ENCODE data around the gene KNSTRN. TPM values are rescaled to one million over a fixed set of nuclear protein-coding genes. Genes with fewer than 3 reads are reported as not detected.

Gene KNSTRN
- total and polyA plus RNA-seq, 2 of the 13 experiments (the other 11 are each of a cell fraction or from before 2014, with no cell fraction given), result 20.3 to 62.3 TPM

DNA sequence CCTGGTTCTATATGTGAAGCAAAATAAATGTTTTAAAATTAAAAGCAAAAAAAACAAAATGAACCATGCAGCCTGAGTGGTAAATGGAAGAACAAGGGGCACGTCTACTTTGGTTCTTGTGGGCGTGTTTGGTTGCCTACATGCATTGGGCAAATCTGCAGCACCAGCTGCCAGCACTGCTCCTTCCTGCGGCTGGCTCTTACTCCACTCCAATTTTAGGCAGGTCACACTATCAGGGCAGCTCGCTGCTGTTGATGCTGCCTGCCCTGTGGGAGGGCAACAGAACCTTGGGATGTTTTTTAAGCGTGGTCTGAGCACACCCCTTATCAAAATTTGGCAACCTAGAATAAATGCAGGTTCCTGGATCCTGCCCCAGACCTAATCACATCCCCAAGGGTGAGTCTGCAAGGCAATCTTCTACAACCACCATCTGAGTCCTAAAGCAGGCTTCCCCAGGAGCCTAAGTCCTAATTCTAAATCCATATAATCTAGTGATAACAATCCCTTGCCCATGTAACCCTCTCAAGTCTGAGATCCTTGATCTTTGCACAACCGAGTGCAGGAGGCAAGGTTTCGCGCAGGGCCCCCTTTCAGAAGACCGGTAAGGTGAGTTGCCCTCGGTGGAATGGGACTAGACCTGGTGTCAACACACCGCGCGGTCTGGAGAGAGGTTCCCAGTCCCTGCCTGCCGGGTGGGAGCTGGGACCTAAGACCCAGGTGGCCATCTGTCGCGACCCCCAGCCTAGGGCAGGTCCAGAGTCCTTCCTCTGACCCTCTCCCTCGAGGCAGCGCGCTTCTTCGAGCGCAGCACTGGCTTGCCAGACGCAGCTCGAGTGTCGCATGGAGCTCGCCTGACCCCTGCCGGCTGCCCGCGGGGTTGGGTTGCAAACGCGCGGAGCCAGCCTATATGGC, 39.0 kb downstream of the KNSTRN start (continued):
- TF ChIP-seq NR2F6 (IDR thresholded peaks at IDR 0.05) (no peak), NR2F6 (CRISPR knock-in tag; IDR thresholded peaks at IDR 0.05) (peak; percentile 49; the same call in 1 of the 2 replicates), ZNF549 (CRISPR knock-in tag; IDR thresholded peaks at IDR 0.05) (no peak), ZNF260 (CRISPR knock-in tag; IDR thresholded peaks at IDR 0.05; ENCODE audit: borderline replicate concordance, low read depth) (no peak), ZNF331 (CRISPR knock-in tag; IDR thresholded peaks at IDR 0.05) (peak; percentile 59; the same call in 1 of the 2 replicates), MBD4 (IDR thresholded peaks at IDR 0.05; ENCODE audit: borderline replicate concordance, low read length) (no peak), ZNF780A (CRISPR knock-in tag; IDR thresholded peaks at IDR 0.05) (no peak), NFKB2 (CRISPR knock-in tag; IDR thresholded peaks at IDR 0.05; ENCODE audit: borderline replicate concordance) (peak; percentile 43; the same call in 1 of the 2 replicates), LCORL (IDR thresholded peaks at IDR 0.05) (no peak), LCORL (CRISPR knock-in tag; IDR thresholded peaks at IDR 0.05) (peak; percentile 65; the same call in 1 of the 2 replicates), ZBTB20 (CRISPR knock-in tag; IDR thresholded peaks at IDR 0.05; ENCODE audit: borderline replicate concordance, low read depth) (peak; percentile 44; the same call in 1 of the 2 replicates), POLR2AphosphoS5 (IDR thresholded peaks at IDR 0.05; ENCODE audit: low read depth, low read length) (peak; percentile 33; the same call in 1 of the 2 replicates), ZNF430 (CRISPR knock-in tag; IDR thresholded peaks at IDR 0.05) (no peak), ZNF629 (CRISPR knock-in tag; conservative IDR thresholded peaks at IDR 0.05) (0 out of 2 replicates have a peak, but pooled peaks have one; percentile 18), ZNF839 (CRISPR knock-in tag; IDR thresholded peaks at IDR 0.05; ENCODE audit: borderline replicate concordance) (no peak), ZNF431 (CRISPR knock-in tag; IDR thresholded peaks at IDR 0.05; ENCODE audit: borderline replicate concordance, low read depth) (no peak)
- TF ChIP-seq, protein P1, sequence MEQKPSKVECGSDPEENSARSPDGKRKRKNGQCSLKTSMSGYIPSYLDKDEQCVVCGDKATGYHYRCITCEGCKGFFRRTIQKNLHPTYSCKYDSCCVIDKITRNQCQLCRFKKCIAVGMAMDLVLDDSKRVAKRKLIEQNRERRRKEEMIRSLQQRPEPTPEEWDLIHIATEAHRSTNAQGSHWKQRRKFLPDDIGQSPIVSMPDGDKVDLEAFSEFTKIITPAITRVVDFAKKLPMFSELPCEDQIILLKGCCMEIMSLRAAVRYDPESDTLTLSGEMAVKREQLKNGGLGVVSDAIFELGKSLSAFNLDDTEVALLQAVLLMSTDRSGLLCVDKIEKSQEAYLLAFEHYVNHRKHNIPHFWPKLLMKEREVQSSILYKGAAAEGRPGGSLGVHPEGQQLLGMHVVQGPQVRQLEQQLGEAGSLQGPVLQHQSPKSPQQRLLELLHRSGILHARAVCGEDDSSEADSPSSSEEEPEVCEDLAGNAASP (CRISPR knock-in tag; IDR thresholded peaks at IDR 0.05; ENCODE audit: borderline replicate concordance), result 0 out of 2 replicates have a peak, but pooled peaks have one; percentile 31
- TF ChIP-seq, protein P2, sequence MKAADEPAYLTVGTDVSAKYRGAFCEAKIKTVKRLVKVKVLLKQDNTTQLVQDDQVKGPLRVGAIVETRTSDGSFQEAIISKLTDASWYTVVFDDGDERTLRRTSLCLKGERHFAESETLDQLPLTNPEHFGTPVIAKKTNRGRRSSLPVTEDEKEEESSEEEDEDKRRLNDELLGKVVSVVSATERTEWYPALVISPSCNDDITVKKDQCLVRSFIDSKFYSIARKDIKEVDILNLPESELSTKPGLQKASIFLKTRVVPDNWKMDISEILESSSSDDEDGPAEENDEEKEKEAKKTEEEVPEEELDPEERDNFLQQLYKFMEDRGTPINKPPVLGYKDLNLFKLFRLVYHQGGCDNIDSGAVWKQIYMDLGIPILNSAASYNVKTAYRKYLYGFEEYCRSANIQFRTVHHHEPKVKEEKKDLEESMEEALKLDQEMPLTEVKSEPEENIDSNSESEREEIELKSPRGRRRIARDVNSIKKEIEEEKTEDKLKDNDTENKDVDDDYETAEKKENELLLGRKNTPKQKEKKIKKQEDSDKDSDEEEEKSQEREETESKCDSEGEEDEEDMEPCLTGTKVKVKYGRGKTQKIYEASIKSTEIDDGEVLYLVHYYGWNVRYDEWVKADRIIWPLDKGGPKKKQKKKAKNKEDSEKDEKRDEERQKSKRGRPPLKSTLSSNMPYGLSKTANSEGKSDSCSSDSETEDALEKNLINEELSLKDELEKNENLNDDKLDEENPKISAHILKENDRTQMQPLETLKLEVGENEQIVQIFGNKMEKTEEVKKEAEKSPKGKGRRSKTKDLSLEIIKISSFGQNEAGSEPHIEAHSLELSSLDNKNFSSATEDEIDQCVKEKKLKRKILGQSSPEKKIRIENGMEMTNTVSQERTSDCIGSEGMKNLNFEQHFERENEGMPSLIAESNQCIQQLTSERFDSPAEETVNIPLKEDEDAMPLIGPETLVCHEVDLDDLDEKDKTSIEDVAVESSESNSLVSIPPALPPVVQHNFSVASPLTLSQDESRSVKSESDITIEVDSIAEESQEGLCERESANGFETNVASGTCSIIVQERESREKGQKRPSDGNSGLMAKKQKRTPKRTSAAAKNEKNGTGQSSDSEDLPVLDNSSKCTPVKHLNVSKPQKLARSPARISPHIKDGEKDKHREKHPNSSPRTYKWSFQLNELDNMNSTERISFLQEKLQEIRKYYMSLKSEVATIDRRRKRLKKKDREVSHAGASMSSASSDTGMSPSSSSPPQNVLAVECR (CRISPR knock-in tag; IDR thresholded peaks at IDR 0.05; ENCODE audit: borderline replicate concordance), result peak; percentile 52; the same call in 1 of the 2 replicates
- TF ChIP-seq, protein P3, sequence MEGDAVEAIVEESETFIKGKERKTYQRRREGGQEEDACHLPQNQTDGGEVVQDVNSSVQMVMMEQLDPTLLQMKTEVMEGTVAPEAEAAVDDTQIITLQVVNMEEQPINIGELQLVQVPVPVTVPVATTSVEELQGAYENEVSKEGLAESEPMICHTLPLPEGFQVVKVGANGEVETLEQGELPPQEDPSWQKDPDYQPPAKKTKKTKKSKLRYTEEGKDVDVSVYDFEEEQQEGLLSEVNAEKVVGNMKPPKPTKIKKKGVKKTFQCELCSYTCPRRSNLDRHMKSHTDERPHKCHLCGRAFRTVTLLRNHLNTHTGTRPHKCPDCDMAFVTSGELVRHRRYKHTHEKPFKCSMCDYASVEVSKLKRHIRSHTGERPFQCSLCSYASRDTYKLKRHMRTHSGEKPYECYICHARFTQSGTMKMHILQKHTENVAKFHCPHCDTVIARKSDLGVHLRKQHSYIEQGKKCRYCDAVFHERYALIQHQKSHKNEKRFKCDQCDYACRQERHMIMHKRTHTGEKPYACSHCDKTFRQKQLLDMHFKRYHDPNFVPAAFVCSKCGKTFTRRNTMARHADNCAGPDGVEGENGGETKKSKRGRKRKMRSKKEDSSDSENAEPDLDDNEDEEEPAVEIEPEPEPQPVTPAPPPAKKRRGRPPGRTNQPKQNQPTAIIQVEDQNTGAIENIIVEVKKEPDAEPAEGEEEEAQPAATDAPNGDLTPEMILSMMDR (CRISPR knock-in tag; IDR thresholded peaks at IDR 0.05), result peak; percentile 95
- TF ChIP-seq, protein P4, sequence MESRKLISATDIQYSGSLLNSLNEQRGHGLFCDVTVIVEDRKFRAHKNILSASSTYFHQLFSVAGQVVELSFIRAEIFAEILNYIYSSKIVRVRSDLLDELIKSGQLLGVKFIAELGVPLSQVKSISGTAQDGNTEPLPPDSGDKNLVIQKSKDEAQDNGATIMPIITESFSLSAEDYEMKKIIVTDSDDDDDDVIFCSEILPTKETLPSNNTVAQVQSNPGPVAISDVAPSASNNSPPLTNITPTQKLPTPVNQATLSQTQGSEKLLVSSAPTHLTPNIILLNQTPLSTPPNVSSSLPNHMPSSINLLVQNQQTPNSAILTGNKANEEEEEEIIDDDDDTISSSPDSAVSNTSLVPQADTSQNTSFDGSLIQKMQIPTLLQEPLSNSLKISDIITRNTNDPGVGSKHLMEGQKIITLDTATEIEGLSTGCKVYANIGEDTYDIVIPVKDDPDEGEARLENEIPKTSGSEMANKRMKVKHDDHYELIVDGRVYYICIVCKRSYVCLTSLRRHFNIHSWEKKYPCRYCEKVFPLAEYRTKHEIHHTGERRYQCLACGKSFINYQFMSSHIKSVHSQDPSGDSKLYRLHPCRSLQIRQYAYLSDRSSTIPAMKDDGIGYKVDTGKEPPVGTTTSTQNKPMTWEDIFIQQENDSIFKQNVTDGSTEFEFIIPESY (CRISPR knock-in tag; IDR thresholded peaks at IDR 0.05), result peak; percentile 55
